LoVo (cell line): ENCODE results near the gene TEX12.
"Not testable (repeated sequence)": the region's sequence is repeated elsewhere in the genome, so short reads cannot be mapped to it uniquely, and the experiment has no call there.

Source experiments
- DNase-seq: peaks from one replicate; pipeline ENCODE4 v3.0.0-alpha.2; 2016; ENCODE audit warnings: low spot score

The TEX12 gene

GRCh38 chr11:112163875-112164685 is 3.1 kb upstream of the TEX12 start, which contains the start of gene IL18:
TSS of gene IL18 (minus strand) at chr11:112164094. CDS start at chr11:112155053, 9,041 bp downstream.
- DNase-seq = peak; percentile 89

GRCh38 chr11:112165049-112165448 is 2.1 kb upstream of the TEX12 start:
- no peak for DNase-seq

DNA sequence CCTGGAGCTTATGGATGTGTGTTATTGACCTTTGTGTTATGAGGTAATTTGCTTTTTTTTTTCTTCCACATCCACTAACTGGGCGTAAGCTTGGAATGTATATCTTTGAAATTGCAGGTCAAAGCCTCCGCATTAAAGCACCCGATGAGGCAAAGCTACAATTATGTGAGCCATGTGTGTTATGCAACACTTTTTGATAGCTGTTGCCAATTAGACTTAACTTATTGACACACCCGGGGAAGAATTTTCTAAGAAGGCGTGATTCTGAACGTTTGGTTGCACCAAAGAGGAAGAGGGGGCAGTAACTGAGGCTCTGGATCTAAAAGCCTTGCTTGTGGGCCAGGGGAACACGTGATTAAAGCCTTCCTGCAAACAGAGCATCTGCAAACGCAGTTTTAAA is 610 bp upstream of the TEX12 start:
- DNase-seq = peak; percentile 19

DNA sequence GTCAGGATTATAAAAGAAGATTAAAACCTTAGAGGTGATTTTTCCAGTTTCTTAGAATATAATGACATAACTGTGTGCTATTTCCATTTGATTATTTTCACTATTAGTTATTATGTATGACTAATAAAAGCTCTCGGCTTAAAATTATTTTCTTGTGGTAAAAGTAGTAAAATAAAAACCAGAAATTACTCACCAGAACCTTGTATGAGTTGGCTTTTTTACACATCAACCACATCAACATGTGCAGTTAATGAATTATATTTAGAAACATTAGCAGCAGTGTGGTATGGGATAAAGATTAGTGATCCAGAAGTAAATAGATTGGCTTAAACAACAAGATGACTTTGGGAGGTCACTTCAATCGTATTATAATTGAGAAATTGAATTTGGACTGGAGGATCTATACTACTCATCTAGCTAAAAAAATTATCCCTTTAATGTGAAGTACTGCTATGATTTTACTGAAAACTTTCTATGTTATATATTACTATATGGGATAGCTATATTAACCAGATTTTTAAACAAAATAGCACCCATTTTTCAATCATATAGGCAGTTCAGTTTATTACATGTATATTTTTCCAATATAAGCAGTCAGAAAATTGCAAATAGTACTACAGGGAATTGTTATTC is 5.3 kb downstream of the TEX12 start:
- no peak for DNase-seq

DNA sequence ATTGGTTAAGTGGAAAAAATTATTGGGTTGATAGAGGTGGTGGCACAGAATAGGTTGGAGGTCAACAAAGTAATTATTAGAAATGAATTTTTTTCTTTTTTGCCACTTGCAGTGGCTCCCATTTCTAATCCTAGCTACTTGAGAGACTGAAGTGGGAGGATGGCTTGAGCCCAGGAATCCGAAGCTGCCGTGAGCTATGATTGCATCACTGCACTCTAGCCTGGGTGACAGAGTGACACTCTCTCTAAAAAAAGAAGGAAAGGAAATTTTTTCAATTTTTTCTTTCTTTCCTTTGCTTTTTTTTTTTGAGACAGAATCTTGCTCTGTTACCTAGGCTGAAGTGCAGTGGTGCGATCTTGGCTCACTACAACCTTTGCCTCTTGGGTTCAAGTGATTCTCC is 6.0 kb downstream of the TEX12 start:
- DNase-seq = no peak

GRCh38 chr11:112174789-112175598 is 7.8 kb downstream of the TEX12 start, which contains the start of gene BCO2:
TSS of gene BCO2 (plus strand) at chr11:112175512. CDS start at chr11:112175602, 90 bp downstream.
- DNase-seq = peak; percentile 60

DNA sequence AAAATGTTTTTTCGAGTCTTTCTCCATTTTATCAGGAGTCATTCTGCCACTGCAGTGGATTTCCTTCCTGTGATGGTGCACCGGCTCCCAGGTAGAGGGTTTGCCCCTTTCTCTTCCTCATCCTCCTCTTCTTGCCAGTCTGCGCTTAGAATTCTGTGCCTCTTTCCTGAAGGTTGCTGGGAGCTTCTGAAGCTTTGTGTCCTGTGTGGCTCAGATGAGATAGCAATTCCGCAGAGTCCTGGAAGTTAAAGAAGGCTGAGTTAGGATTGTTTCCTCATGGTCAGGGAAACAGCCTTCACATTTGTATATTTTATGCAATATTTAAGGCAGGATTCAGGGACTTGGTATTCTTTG is 8.4 kb downstream of the TEX12 start:
- no peak for DNase-seq

GRCh38 chr11:112176077-112176476 is 8.9 kb downstream of the TEX12 start:
- no peak for DNase-seq

- no peak for DNase-seq
Measured at GRCh38 chr11:112177589-112177988, 10.4 kb downstream of the TEX12 start.

DNA sequence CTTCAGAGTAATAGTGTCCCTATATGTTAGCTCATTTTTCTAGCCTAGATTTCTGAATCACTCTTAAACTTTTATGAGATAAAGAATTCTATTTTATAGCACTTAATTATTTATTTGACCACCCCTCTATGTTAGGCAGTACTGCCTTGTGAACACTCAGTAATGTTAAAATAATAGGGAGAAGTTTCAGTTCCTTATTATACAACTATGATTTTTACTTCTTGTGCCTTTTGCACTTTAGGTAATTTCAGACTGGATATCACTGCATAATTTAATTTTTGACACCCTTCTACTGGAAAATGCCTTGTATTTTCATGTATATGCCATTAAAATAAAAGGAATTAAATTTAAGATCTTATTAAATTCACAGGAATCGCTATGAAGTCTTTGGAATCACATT is 11.3 kb downstream of the TEX12 start:
- DNase-seq = no peak

DNA sequence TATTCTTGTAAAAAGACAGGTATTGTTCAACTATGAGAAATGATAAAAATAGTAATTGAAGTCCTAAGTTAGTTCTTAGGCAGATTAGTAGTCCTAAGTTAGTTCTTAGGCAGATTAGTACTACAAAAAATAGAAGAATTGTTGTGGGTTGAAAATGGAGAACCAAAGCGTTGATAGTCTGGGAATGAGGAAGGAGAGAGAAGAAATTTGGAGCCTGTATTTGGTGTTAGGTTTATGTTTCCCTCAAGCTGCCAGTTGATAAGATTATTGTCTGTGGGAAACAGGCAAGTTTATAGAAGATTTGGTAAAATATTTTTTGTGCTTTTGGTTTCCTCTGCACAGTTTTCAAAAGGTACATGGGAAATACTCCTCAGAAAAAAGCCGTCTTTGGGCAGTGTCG is 11.8 kb downstream of the TEX12 start:
- DNase-seq = no peak

GRCh38 chr11:112179601-112180000 is 12.4 kb downstream of the TEX12 start:
- no peak for DNase-seq

DNA sequence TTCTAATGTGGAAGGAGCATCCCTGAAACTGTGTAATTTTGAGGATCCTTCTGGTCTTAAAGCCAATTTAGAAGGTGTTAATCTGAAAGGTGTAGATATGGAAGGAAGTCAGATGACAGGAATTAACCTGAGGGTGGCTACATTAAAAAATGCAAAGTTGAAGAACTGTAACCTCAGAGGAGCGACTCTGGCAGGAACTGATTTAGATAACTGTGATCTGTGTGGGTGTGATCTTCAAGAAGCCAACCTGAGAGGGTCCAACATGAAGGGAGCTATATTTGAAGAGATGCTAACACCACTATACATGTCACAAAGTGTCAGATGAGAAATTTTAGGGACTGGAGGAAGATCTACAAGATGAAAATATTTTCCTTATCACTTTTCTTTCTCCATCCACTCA is 15.7 kb downstream of the TEX12 start:
- no peak for DNase-seq

DNA sequence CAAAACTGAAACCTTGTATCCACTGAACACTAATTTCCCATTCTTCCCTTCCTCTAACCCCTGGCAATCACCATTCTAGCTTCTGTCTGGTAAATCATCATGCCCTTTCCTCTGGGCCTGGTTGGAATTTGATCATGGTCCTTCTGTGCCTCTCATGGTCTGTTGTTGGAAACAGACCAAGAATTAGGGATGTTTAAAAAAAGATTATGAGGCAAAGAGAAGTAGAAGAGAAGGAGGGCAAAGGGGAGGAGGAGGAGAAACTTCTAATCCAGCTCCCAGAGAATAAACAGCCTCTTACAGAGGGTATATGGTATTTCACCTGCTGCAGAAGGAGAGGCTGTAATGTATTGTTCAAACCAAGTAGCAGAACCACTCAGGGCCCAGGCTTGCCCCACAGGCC is 18.7 kb downstream of the TEX12 start:
- DNase-seq = no peak

DNA sequence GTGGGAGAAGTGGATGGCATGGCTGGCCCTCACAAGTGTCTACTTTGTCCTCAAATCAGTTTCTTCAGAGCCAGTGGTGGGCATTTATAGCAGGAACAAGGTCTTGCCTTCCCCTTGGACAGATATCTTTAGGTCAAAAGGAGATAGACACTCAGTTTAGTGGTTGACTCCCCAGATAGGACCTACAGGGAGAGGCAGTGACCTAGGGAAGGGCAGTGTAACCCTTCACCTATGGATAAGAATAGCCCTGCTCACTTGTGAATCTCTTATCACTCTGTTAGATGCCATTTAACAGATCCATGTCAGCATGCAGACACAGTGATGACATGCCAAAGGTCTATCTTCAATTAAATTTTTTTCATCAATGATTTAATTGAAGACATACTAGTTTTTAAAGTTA is 19.1 kb downstream of the TEX12 start:
- no peak for DNase-seq

GRCh38 chr11:112195113-112195512 is 27.9 kb downstream of the TEX12 start:
- not testable (repeated sequence) for DNase-seq

- DNase-seq = peak; percentile 46
Measured at GRCh38 chr11:112195951-112196351, 28.8 kb downstream of the TEX12 start.

DNA sequence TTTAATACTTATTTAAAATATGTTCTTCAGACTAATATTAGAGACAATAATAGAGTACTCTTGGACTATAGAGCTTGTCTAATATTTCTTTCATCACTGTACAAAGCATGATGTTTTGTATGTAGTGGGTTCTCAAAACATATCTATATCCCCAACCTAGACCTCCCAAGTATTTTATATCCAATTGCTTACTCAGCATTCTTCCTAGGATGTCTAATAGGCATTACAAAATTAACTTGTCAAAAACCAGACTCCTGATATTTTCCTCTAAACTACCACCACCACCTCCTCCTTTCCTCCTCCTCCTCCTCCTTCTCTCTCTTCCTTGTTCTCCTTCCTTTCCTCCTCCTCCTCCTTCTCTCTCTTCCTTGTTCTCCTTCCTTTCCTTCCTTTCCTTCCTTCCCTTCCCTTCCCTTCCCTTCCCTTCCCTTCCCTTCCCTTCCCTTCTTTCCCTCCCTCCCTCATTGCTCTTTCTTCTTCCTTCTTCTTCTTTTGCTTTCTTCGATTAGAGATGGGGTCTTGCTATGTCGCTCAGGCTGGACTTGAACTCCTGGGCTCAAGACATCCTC is 29.4 kb downstream of the TEX12 start:
- DNase-seq = no peak

DNA sequence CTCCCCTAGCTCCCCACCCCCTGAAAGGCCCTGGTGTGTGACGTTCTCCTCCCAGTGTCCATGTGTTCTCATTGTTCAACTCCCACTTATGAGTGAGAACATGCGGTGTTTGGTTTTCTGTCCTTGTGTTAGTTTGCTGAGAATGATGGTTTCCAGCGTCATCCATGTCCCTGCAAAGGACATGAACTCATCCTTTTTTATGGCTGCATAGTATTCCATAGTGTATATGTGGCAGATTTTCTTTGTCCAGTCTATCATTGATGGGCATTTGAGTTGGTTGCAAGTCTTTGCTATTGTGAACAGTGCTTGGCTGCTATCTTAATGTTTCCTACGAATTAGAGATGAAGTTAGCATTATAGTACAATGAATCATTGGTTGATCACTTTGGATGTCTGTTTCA is 31.9 kb downstream of the TEX12 start:
- DNase-seq = not testable (repeated sequence)

DNA sequence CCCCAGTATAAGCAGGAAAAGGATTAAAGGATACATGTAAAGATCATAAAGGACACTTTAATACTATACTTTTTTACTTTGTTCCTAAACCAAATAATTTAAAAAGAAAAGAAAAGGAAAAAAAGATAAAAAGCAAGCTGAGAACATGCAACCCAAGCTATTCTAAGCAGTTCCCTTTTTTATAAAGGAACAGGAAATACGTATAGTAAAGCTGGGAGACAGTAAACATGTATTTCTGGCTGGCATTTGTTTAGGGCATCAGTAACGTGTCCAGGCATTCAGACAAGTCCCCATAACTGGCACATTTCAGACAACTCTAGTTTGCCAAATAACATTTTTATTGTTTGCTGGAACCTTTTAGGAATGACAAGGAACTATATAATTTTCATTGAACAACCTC is 33.1 kb downstream of the TEX12 start:
- DNase-seq = no peak

DNA sequence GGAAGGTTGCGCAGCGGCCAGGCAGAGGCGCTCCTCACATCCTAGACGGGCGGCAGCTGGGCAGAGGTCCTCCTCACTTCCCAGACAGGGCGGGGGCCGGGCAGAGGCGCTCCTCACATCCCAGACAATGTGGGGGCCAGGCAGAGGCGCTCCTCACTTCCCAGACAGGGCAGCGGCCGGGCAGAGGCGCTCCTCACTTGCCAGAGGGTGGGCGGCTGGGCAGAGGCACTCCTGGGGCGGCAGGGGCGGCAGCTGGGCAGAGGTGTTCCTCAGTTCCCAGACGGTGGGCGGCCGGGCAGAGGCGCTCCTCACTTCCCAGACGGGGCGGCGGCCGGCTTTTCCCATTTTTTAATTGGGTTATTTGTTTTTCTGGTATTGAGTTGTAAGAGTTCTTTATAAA is 38.9 kb downstream of the TEX12 start:
- DNase-seq = no peak

GRCh38 chr11:112210890-112211289 is 43.7 kb downstream of the TEX12 start:
- no peak for DNase-seq
